Breast epithelium (tissue), 4 donors: ENCODE results near the gene SNX2. TPM values are rescaled to one million over a fixed set of nuclear protein-coding genes. Genes with fewer than 3 reads are reported as not detected.

ENCODE experiments used
- DNase-seq, 2 donors: peaks; one replicate each; pipeline ENCODE4 v3.0.0-alpha.2; 2019; ENCODE audit warnings: low spot score in 2 of 2
- H3K27ac ChIP-seq, 2 donors: fragments of 200-600 bp; sonication (generic) in 1 of 2; one replicate each; pipeline ENCODE4 v1.5.1; 2016 to 2019; ENCODE audit warnings: mild to moderate bottlenecking in 1 of 2
- H3K27me3 ChIP-seq, 2 donors: fragments of 200-600 bp; sonication (generic) in 1 of 2; one replicate each; pipeline versions ENCODE4 v1.5.1 to v1.6.0; 2017 to 2019; ENCODE audit warnings: control low read depth in 1 of 2, mild to moderate bottlenecking in 1 of 2
- H3K36me3 ChIP-seq: fragments of 200-600 bp; one replicate; pipeline ENCODE4 v1.5.1; 2019
- H3K4me1 ChIP-seq, 2 donors: fragments of 200-600 bp; sonication (generic); one replicate each; pipeline ENCODE4 v1.5.1; 2016 to 2019; ENCODE audit warnings: control low read depth in 1 of 2
- H3K4me3 ChIP-seq, 3 donors: fragments of 200-600 bp; sonication (generic); 1 replicate in 2 of 3; 2 replicates in 1 of 3; pipeline ENCODE4 v1.5.1; 2016 to 2019; ENCODE audit warnings: mild to moderate bottlenecking in 3 of 3, moderate library complexity in 2 of 3
- H3K9me3 ChIP-seq, 2 donors: fragments of 200-600 bp; sonication (generic) in 1 of 2; one replicate each; pipeline ENCODE4 v1.5.1; 2016 to 2019; ENCODE audit warnings: control low read depth in 1 of 2
- POLR2A ChIP-seq: fragments of 450-650 bp; IDR thresholded peaks from one replicate; pipeline ENCODE4 v1.6.1; 2016; ENCODE audit warnings: antibody characterized with exemption, mild to moderate bottlenecking, moderate library complexity
- POLR2AphosphoS5 ChIP-seq, 3 donors: sonication (generic); formaldehyde crosslinking; IDR thresholded peaks; one replicate each; pipeline ENCODE4 v1.6.1; 2017; ENCODE audit warnings: antibody characterized with exemption in 3 of 3
- intact Hi-C: fragments of 100-400 bp; cut with DNase I; formaldehyde crosslinking; loops from one replicate; pipeline ENCODE4 v1.15.1; 2023; ENCODE audit warnings: low total_unique reads
- total RNA-seq, 3 donors: library from RNA; depleted of rRNA; stranded (reverse); fragments of >200 nt; gene quantifications; one replicate each; pipeline ENCODE4 v1.1.0, GENCODE V29; 2016
- TF ChIP-seq, protein P1 (sequence below), 3 donors: fragments of 450-650 bp; IDR thresholded peaks; one replicate each; pipeline ENCODE4 v1.5.1; 2016 to 2017; ENCODE audit warnings: antibody characterized with exemption in 3 of 3, mild to moderate bottlenecking in 3 of 3, moderate library complexity in 3 of 3

SNX2 gene
- total RNA-seq, 3 donors from 2014 or later: 75.7 to 102 (median 79.8) TPM

DNA sequence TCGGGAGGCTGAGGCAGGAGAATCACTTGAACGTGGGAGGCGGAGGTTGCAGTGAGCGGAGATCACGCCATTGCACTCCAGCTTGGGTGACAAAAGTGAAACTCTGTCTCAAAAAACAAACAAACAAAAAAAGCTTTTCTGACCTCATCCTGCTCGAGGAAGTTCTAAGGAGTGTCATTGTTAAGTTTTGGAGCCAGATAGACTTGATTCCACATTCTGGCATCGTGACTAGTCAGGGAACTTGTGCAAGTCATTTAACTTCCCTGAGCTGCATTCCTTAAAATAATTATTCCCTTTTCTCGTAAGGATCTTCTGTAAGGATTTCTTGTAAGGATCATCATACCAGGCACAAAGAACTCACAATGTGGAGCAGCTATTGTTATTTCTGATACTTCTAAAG is 96.8 kb downstream of the SNX2 start:
- no peak for TF ChIP-seq POLR2A
- TF ChIP-seq, protein P1, sequence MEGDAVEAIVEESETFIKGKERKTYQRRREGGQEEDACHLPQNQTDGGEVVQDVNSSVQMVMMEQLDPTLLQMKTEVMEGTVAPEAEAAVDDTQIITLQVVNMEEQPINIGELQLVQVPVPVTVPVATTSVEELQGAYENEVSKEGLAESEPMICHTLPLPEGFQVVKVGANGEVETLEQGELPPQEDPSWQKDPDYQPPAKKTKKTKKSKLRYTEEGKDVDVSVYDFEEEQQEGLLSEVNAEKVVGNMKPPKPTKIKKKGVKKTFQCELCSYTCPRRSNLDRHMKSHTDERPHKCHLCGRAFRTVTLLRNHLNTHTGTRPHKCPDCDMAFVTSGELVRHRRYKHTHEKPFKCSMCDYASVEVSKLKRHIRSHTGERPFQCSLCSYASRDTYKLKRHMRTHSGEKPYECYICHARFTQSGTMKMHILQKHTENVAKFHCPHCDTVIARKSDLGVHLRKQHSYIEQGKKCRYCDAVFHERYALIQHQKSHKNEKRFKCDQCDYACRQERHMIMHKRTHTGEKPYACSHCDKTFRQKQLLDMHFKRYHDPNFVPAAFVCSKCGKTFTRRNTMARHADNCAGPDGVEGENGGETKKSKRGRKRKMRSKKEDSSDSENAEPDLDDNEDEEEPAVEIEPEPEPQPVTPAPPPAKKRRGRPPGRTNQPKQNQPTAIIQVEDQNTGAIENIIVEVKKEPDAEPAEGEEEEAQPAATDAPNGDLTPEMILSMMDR (IDR thresholded peaks at IDR 0.05): no peak
- TF ChIP-seq POLR2AphosphoS5 (IDR thresholded peaks at IDR 0.05): no peak
- Histone ChIP-seq H3K9me3 (no peaks in the 10 kb centered on the region), H3K27me3 (no peaks in the 10 kb centered on the region), H3K36me3 (no peaks in the 10 kb centered on the region), H3K4me3 (no peak overlapping the region), H3K4me1 (no peaks in the 10 kb centered on the region), H3K27ac (no peak overlapping the region)
- no peak for DNase-seq
- intact Hi-C loops: no loop called here

DNA sequence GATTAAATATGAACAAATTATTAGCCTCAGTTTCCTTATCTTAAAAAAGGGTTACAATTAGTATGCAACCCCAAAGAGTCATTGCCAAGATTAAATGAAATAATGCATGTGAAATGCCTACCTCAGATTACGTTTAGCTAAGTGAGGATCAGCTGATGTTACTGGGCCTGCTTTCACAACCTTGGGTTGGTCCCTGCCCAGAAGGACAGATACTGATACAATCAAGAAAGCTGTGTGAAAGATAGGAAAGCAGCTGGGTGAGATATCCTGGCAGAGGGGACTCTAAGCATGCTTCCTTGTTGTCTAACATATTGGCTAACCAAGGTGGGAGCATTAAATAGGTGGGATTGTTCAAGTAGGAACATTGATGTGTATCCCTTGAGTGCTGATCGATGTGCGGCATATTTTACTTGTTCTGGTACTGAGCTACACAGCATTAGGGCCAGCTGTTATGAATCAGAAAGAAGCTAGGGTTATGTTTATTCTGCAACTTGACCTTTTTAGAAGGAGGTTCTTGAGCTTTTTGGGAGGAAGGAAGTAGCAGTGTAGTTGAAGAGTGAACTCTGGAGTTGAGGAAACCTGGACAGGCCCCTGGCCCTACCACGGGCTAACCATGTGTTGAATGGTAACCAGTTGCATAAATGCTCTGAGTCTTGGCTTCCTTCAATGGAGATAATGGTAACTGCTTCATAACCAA is 99.4 kb downstream of the SNX2 start:
- H3K36me3 ChIP-seq: no peaks in the 10 kb centered on the region
- no peaks in the 10 kb centered on the region for H3K27me3 ChIP-seq
- intact Hi-C loops: no loop called here
- DNase-seq: no peak
- H3K9me3 ChIP-seq: no peaks in the 10 kb centered on the region
- H3K4me3 ChIP-seq: no peak overlapping the region
- H3K4me1 ChIP-seq: no peaks in the 10 kb centered on the region
- TF ChIP-seq, protein P1 (IDR thresholded peaks at IDR 0.05): no peak
- TF ChIP-seq POLR2A (no peak), POLR2AphosphoS5 (IDR thresholded peaks at IDR 0.05) (no peak)
- H3K27ac ChIP-seq: no peak overlapping the region

DNA sequence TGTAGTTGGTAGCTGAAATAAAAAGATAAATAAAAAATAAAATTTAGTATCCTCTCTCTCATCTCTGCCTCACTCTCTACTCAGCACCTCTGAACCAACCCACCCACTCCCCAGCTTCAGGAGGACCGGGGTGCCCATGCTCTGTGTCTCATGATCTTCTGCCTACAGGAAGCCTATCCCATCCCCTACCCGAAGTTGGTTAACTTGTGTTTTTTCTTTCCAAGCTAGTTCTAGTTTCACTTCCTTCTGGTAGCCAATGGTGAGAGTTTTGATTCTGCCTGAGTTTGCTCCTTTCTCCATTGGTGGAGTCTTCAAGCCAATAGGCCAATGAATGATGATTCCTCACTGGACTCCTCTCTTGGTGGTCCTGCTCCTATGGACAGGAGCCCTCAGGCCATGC is 102.6 kb downstream of the SNX2 start:
- no peak for TF ChIP-seq POLR2AphosphoS5 (IDR thresholded peaks at IDR 0.05)
- TF ChIP-seq, protein P1 (IDR thresholded peaks at IDR 0.05): no peak
- TF ChIP-seq POLR2A: no peak
- Histone ChIP-seq H3K36me3 (no peaks in the 10 kb centered on the region), H3K4me1 (no peaks in the 10 kb centered on the region), H3K27me3 (no peaks in the 10 kb centered on the region), H3K4me3 (no peak overlapping the region), H3K9me3 (no peaks in the 10 kb centered on the region), H3K27ac (no peak overlapping the region)
- DNase-seq: no peak
- intact Hi-C loops: no loop called here

DNA sequence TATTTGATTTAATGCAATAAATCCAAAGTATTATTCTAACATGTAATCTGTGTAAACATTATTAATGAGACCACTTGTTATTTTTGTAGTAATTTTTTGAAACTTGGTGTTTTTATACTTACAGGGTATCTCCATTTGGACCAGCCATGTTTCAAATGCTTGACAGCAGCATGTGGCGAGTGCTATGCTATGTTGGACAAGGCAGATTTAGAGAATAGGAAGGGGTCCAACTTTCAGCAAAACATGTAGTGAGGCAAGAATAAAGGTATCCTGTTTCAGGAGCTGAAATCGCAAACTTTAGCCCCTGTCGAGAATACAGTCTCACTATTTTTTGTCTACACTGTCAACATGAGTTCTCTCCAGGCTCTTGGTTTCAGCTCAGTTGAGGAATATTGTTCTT is 104.2 kb downstream of the SNX2 start:
- DNase-seq: no peak
- no peaks in the 10 kb centered on the region for H3K27me3 ChIP-seq
- H3K9me3 ChIP-seq: no peaks in the 10 kb centered on the region
- TF ChIP-seq POLR2AphosphoS5 (IDR thresholded peaks at IDR 0.05) (no peak), POLR2A (no peak)
- TF ChIP-seq, protein P1 (IDR thresholded peaks at IDR 0.05): no peak
- H3K4me3 ChIP-seq: no peak overlapping the region
- H3K27ac ChIP-seq: no peak overlapping the region
- no peaks in the 10 kb centered on the region for H3K36me3 ChIP-seq
- no peaks in the 10 kb centered on the region for H3K4me1 ChIP-seq
- intact Hi-C loops: no loop called here

Other genes starting within 250 kb of the SNX2 start
- 10 to 100 TPM; 13.1 to 18.4 (median 15.4) TPM for gene SNX24, start 70.5 kb downstream of the SNX2 start, total RNA-seq